ENCODE results near the gene AGXT.

AGXT gene

GRCh38 chr2:240868286-240869108, at the start of gene AGXT:
TSS of gene AGXT (plus strand) at chr2:240868824. CDS start at chr2:240868866, 42 bp downstream.
- no peak for DNase-seq (ENCODE audit: low read depth, low spot score)

DNA sequence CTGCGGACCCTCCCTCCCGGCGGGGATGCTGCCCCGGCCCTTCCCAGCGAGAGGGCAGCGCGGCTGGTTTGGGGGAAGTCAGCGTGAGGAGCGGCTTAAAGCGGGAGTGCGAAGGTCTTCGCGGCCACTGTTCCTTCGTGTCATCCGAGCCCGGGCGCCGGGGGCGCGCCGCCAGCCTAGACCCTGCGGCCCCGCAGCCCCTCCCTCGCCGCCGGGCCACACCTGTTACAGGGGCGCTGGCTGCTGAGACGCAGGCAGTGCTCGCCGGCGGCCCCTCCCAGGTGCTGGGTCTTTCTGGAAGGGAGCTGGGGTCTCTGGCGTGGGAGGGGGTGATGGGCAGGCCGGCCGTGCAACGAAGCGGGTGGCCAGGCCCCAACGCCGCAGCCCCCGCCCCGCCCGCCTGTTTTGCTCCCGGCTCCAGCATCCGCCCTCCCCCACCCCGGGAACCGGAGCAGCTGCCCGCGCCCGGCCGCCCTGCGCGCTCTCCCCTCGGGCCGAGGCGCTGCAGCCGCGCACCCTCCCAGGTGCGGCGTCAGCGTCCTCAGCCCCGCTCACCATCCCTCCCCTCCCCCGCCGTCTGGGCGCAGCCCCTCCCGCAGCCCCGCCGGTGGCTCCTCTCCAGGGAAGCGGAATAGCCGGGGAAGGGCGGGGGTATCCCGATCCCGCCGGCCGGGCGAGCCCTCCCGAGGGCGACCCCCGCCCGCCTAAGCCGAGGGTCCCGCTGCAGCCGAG, 49.3 kb upstream of the AGXT start:
- H3K27ac ChIP-seq = no peak overlapping the region
- no peak for DNase-seq (ENCODE audit: low read depth, low spot score)

More at GRCh38 chr2:240868286-240869108, at the start of gene AGXT:
- no peak within 1 kb of the TSS for H3K27ac ChIP-seq

- H3K27ac ChIP-seq = no peak within 1 kb of the TSS
- no peak for DNase-seq (ENCODE audit: low read depth, low spot score)
These were observed 48.6 kb upstream of the AGXT start, which contains the start of gene KIF1A for GRCh38 chr2:240819858-240820606. TSS of gene KIF1A (minus strand) at chr2:240820219. CDS start at chr2:240797752, 22,467 bp downstream.

GRCh38 chr2:240820607-240821428, 47.8 kb upstream of the AGXT start:
- H3K27ac ChIP-seq = no peak overlapping the region
- DNase-seq (ENCODE audit: low read depth, low spot score) = no peak

DNA sequence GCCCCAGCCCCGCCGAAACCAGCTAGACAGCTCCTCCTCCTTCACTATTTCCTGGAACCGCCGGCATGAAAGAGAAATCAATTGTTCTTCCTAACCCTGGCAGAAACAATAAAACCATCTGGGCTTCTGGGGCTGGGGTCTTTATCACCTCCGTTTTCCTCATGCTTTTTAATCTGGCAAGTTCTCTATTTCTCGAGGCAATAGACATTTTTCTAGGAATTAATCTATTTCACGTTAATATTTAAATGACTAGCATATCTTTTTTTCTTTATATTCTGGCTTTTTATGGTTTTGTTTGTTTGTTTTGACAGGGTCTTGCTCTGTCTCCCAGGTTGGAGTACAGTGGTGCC, 47.2 kb upstream of the AGXT start:
- no peak overlapping the region for H3K27ac ChIP-seq

DNA sequence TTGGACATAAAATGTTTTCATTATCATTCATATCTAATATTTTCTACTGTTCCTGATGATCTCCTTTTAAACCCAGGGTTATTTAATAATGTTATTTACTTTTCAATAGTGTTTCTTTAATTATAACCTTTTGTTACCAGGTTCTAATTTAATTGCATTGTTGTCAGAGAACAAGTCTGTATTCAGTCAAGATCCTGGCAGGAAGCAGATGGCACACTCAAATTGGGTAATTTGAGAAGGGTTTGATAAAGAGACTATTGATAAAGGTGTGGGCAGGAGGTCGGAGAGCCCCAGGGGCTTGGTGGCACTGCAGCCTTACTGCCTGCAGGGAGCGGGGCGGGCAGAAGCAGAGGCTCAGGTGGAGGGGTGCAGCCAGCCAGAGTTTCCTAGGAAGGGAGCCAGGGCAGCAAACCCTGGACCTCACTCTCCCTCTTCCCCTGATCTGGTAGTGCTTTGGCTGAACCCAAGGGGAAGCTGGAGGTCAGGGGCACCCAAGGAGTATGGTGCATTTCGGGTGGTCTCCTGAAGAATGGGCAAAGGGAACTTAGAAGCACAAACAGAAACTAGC, 46.3 kb upstream of the AGXT start:
- H3K27ac ChIP-seq = no peak overlapping the region
- no peak for DNase-seq (ENCODE audit: low read depth, low spot score)

More for the DNA sequence above, 47.2 kb upstream of the AGXT start:
- DNase-seq (ENCODE audit: low read depth, low spot score) = no peak

DNA sequence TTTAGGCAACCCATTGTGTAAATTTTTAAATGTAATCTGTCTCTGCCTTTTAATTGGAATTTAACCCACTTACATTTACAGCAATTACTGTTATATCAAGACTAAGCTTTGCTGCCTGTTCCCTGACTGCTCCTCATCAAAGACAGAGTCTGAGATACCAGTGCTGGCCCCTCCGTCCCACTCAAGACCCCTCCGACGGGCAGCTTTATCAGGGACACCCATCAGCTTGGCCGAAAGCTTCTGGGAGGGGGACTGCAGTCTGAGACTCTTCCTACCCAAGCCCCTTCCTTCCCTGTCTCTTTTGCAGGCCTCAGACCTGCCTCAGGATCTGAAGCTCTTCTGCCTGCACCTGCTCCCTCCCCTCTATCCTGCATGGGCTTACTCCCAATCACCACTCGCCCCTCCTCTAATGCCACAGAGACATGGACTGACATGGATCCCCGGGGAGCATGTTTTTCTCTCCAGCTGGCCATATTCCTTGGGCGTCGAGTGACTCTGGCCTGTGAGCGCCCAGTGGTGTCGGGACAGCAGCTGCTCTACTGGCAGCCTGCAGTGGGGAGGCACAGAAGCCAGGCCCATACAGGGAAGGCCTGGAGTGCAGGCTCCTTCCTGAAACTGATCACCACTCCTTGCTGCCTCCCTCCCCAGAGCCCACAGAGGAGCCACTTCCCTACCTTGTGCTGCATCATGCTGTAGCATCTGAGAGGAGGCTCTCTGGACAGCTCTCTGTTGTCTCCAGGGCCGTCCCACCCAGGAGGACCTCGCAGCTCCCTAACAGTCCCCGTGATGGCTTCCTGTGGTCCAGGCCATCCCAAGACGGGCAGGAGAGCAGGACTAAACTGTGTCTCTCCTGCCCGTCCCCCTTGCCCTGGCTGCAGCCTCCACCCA, 44.9 kb upstream of the AGXT start:
- DNase-seq (ENCODE audit: low read depth, low spot score) = no peak

GRCh38 chr2:240825476-240825875, 43.1 kb upstream of the AGXT start:
- no peak for DNase-seq (ENCODE audit: low read depth, low spot score)
- no peak overlapping the region for H3K27ac ChIP-seq

More for the DNA sequence above, 44.9 kb upstream of the AGXT start:
- H3K27ac ChIP-seq = no peak overlapping the region

- no peak for DNase-seq (ENCODE audit: low read depth, low spot score)
- no peak overlapping the region for H3K27ac ChIP-seq
These were observed 36.9 kb upstream of the AGXT start for GRCh38 chr2:240831594-240832204.

DNA sequence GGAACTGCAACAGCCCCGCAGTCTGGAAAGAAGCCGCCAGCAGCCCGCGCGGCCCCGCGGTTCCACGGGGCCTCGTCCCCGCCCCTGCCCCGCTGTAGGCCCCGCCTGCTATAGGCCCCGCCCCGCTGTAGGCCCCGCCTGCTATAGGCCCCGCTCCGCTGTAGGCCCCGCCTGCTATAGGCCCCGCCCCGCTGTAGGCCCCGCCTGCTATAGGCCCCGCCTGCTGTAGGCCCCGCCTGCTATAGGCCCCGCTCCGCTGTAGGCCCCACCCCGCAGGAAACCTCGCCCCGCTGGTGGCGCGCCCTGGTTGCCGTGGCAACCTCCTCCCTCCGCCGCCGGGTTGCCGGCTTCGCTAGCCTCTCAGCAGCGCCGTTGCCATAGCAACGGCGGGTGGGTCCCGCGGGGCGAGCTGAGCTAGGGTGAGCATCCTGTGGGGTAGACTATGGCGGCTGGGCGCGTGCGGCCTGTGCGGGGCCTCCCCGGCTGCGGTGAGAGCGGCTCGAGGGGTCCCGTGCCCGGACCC, 36.4 kb upstream of the AGXT start:
- no peak overlapping the region for H3K27ac ChIP-seq

DNA sequence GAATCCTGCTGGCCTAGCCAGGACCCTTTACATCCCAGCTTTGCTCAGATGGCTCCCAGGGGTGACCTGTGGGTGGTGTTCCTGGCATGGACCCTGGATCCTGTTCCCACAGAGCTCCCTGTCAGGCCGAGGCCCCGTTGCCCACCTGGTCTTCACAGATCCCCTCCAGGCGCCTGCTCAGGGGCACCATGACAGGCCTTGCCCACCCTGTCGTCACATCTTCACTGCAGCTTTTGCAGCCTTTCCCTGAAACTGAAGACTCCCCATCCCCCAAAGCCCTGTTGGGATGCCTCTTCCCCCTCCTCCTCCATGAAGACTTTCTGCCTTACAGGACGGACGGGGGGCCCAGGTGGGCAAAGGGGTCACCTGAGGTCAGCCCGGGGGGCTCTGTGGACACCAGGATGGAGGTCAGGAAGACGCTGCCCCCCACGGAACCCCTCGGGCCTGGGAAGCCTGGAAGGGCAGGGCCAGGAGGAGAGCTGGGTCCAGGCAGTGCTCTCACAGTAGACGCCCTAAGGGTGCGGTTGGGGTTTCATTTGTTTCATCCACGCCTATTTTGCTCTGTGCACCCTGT, 35.6 kb upstream of the AGXT start:
- H3K27ac ChIP-seq = no peak overlapping the region
- DNase-seq (ENCODE audit: low read depth, low spot score) = no peak

More for the DNA sequence above, 36.4 kb upstream of the AGXT start:
- DNase-seq (ENCODE audit: low read depth, low spot score) = peak; percentile 34

DNA sequence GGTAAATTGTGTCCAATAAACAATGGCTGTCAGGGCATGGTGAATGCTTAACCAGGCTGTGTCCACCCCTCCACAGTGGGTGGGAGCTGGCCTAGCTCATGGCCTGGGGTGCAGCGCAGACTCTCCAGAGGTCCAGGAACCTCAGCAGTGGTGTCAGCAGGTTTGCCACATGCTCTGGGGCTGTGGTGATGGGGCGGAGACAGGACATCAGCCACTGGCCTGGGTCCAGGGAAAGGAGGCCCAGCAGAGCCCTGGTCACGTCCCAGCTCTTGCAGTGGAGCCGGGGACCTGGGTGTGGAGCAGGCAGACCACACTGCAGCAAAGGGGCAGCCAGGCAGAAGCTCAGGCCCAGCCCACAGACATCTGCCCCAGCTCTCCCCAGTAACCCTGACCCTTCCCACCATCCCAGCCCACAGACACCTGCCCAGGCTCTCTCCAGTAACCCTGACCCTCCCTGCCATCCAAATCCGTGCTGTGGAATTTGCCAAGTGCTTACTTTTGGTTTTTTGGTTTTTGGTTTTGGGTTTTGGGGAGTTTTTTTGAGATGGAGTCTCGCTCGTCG, 34.8 kb upstream of the AGXT start:
- H3K27ac ChIP-seq = no peak overlapping the region
- DNase-seq (ENCODE audit: low read depth, low spot score) = no peak

DNA sequence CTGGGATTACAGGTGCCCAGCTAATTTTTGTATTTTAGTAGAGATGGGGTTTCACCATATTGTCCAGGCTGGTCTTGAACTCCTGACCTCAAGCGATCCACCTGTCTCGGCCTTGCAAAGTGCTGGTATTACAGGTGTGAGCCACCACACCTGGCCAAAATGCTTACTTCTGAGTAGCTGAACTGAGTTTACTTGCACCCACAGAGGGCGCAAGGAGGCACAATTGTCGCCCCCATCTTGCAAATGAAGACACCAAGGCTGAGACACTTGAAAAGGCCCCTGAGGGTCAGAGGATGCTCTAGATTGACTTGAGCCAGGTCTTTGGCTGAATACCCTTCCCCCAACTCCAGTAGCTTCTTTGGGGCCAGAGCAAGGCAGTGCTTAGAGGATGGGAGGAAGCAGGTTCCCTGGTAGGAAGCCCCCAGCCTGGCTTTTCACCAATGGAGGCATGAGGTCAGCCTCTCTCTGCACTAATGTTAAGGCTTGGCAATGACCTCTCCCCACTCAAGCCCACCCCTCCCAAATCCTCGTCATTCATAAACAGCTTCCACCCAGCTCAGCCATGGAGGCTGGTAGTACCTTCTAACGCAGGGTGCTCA, 34.1 kb upstream of the AGXT start:
- H3K27ac ChIP-seq = no peak overlapping the region
- DNase-seq (ENCODE audit: low read depth, low spot score) = no peak

DNA sequence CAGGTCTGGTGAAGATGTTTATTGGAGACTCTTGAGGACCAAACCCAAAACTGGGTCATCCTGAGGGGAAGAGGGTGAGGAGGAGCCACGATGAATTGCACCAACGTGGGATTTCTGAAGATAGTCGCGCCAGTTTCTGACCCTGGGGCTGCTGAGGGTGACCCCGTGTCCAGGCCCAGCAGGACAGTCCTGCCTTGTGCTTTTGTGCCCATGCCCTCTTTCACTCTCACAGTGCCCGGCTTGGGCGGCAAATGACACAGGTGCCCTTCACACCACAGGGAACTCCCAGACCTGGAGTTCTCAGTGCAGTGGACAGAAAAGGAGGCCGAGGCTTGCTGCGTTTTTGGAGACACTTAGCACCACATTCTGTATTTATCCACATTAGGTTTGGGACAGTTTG, 33.1 kb upstream of the AGXT start:
- DNase-seq (ENCODE audit: low read depth, low spot score) = no peak

GRCh38 chr2:240836781-240837467, 31.7 kb upstream of the AGXT start:
- no peak for DNase-seq (ENCODE audit: low read depth, low spot score)
- no peak overlapping the region for H3K27ac ChIP-seq

More for the DNA sequence above, 33.1 kb upstream of the AGXT start:
- no peak overlapping the region for H3K27ac ChIP-seq

DNA sequence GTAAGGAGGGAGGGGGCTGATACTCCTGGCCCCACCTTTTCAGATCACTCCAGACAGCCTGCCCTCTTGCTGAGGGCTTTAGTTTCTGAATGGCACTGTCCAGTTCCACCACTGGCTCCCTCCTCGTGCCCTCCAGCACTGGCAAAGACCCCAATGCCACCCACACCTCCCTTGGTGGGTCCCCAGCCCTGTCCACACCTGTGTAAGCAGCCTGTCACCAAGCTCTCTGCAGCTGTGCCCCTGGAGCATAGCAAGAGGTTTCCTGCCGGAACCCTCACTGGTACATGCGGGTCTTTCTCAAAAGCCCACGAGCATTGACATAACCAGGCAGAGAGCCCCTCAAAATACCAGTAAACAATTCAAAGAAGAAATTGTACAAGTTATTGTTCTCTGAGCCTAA, 31.0 kb upstream of the AGXT start:
- H3K27ac ChIP-seq = no peak overlapping the region
- DNase-seq (ENCODE audit: low read depth, low spot score) = no peak
